ENCODE data around the gene NPHS2. TPM values are rescaled to one million over a fixed set of nuclear protein-coding genes. Genes with fewer than 3 reads are reported as not detected.

NPHS2 gene
- total RNA-seq, 4 donors from 2014 or later, result not detected

- no peak for TF ChIP-seq POLR2A (IDR thresholded peaks at IDR 0.05)
- TF ChIP-seq, protein P1, sequence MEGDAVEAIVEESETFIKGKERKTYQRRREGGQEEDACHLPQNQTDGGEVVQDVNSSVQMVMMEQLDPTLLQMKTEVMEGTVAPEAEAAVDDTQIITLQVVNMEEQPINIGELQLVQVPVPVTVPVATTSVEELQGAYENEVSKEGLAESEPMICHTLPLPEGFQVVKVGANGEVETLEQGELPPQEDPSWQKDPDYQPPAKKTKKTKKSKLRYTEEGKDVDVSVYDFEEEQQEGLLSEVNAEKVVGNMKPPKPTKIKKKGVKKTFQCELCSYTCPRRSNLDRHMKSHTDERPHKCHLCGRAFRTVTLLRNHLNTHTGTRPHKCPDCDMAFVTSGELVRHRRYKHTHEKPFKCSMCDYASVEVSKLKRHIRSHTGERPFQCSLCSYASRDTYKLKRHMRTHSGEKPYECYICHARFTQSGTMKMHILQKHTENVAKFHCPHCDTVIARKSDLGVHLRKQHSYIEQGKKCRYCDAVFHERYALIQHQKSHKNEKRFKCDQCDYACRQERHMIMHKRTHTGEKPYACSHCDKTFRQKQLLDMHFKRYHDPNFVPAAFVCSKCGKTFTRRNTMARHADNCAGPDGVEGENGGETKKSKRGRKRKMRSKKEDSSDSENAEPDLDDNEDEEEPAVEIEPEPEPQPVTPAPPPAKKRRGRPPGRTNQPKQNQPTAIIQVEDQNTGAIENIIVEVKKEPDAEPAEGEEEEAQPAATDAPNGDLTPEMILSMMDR (IDR thresholded peaks at IDR 0.05), result no peak
- 90 to 94% methylated on average over 4 of the region's 4 CpGs for WGBS, 2 donors
- DNase-seq (ENCODE audit: low spot score in 2 of 2), result no peak
- H3K4me3 ChIP-seq (ENCODE audit: low read depth, poor library complexity, severe bottlenecking), result no peak overlapping the region
- intact Hi-C loops (cut with DNase I; ENCODE audit: low total_unique reads), result no loop called here
Observed at GRCh38 chr1:179509384-179509783, 66.4 kb downstream of the NPHS2 start.

GRCh38 chr1:179506199-179506598, 69.5 kb downstream of the NPHS2 start:
- intact Hi-C loops (cut with DNase I; ENCODE audit: low total_unique reads), result no loop called here
- no peak for DNase-seq (ENCODE audit: low spot score in 2 of 2)
- WGBS, 2 donors, result 88 to 89% methylated on average over 6 of the region's 6 CpGs
- no peak overlapping the region for H3K4me3 ChIP-seq (ENCODE audit: low read depth, poor library complexity, severe bottlenecking)
- TF ChIP-seq POLR2A (IDR thresholded peaks at IDR 0.05), result no peak
- TF ChIP-seq, protein P1 (IDR thresholded peaks at IDR 0.05), result no peak

Other genes starting within 250 kb of the NPHS2 start
- gene AXDND1, start 210.0 kb downstream of the NPHS2 start, total RNA-seq, result under 1 TPM in 1 of 4 donors, not detected in 3; 0.39 TPM
- under 1 TPM; 0.34 to 0.78 (median 0.61) TPM for gene TDRD5, start 15.9 kb upstream of the NPHS2 start, total RNA-seq
- not detected for gene FAM163A, start 167.3 kb upstream of the NPHS2 start, total RNA-seq